Lower lobe of right lung (tissue), 2 donors: ENCODE results near the gene S1PR2. TPM values are rescaled to one million over a fixed set of nuclear protein-coding genes. Genes with fewer than 3 reads are reported as not detected.

ENCODE experiments used
- ATAC-seq, 2 donors: fragments of 200-7000 bp; cut with Tn5 transposase; one replicate each; pipeline ENCODE4 v1.9.1; 2020 to 2022; ENCODE audit warnings: mild to moderate bottlenecking in 2 of 2, moderate library complexity in 2 of 2
- DNase-seq: peaks from one replicate; pipeline ENCODE4 v3.0.0-alpha.2; 2020
- H3K27ac ChIP-seq: fragments of 200-600 bp; one replicate; pipeline ENCODE4 v1.8.0; 2022
- H3K27me3 ChIP-seq: fragments of 200-600 bp; one replicate; pipeline ENCODE4 v1.8.0; 2022; ENCODE audit warnings: low read depth
- H3K36me3 ChIP-seq: fragments of 200-600 bp; one replicate; pipeline ENCODE4 v1.8.0; 2022; ENCODE audit warnings: mild to moderate bottlenecking
- H3K4me1 ChIP-seq: fragments of 200-600 bp; one replicate; pipeline ENCODE4 v1.8.0; 2022
- H3K4me3 ChIP-seq: fragments of 200-600 bp; one replicate; pipeline ENCODE4 v1.8.0; 2022; ENCODE audit warnings: mild to moderate bottlenecking
- H3K9me3 ChIP-seq: fragments of 200-600 bp; one replicate; pipeline ENCODE4 v1.8.0; 2022
- CTCF ChIP-seq: fragments of 200-600 bp; IDR thresholded peaks from one replicate; pipeline ENCODE4 v1.8.0; 2022; ENCODE audit warnings: antibody characterized with exemption, mild to moderate bottlenecking
- intact Hi-C: fragments of 100-400 bp; cut with DNase I; formaldehyde crosslinking; loops from one replicate; pipeline ENCODE4 v1.11.0; 2022
- total RNA-seq: library from RNA; stranded (reverse); fragmentation: NEBNext Ultra II Directional; extraction: Animal tissue kit (Norgen Biotek cat#: 25700); gene quantifications from one replicate; pipeline ENCODE4 v1.2.1, GENCODE V29; 2021
- donor health status: DM: no; HTN: yes; CAD: no; lungs with severe emphysema.

The S1PR2 gene
- total RNA-seq, 1 donor from 2014 or later = 15.4 TPM

GRCh38 chr19:10266706-10267105 is 35.6 kb upstream of the S1PR2 start:
- Histone ChIP-seq H3K4me1 (peaks cover 44% of the 10 kb centered on the region), H3K27me3 (no peaks in the 10 kb centered on the region), H3K4me3 (no peak overlapping the region), H3K9me3 (no peaks in the 10 kb centered on the region), H3K36me3 (no peaks in the 10 kb centered on the region), H3K27ac (peak overlapping the region; percentile 96)
- intact Hi-C loops = no loop called here
- ATAC-seq (no peak), DNase-seq (no peak)
- TF ChIP-seq CTCF = no peak

- Histone ChIP-seq H3K27me3 (no peaks in the 10 kb centered on the region), H3K9me3 (no peaks in the 10 kb centered on the region), H3K27ac (no peak overlapping the region), H3K36me3 (peaks cover 16% of the 10 kb centered on the region), H3K4me1 (peaks cover 22% of the 10 kb centered on the region), H3K4me3 (no peak overlapping the region)
- no peak for TF ChIP-seq CTCF
- DNase-seq (no peak), ATAC-seq (no peak)
- intact Hi-C loops = no loop called here
Measured at GRCh38 chr19:10262771-10263170, 31.6 kb upstream of the S1PR2 start.

GRCh38 chr19:10260141-10260584 is 29.0 kb upstream of the S1PR2 start:
- peak; percentile 90 for DNase-seq

GRCh38 chr19:10259162-10259905 is 28.2 kb upstream of the S1PR2 start:
- intact Hi-C loops = no loop called here
- peak; percentile 78 to 87 for ATAC-seq
- H3K4me3 ChIP-seq = peak overlapping the region; percentile 17
- H3K27me3 ChIP-seq = no peaks in the 10 kb centered on the region
- TF ChIP-seq CTCF = peak; percentile 78
- peaks cover 51% of the 10 kb centered on the region for H3K36me3 ChIP-seq
- H3K27ac ChIP-seq = peak overlapping the region; percentile 79
- DNase-seq = peak; percentile 95
- no peaks in the 10 kb centered on the region for H3K9me3 ChIP-seq
- H3K4me1 ChIP-seq = peaks cover 18% of the 10 kb centered on the region

More at GRCh38 chr19:10260141-10260584, 29.0 kb upstream of the S1PR2 start:
- intact Hi-C loops = no loop called here
- H3K9me3 ChIP-seq = no peaks in the 10 kb centered on the region
- peaks cover 42% of the 10 kb centered on the region for H3K36me3 ChIP-seq
- H3K4me1 ChIP-seq = peaks cover 18% of the 10 kb centered on the region
- ATAC-seq = peak; percentile 90 to 92
- H3K27ac ChIP-seq = peak overlapping the region; percentile 79
- no peak for TF ChIP-seq CTCF
- no peak overlapping the region for H3K4me3 ChIP-seq
- no peaks in the 10 kb centered on the region for H3K27me3 ChIP-seq

- H3K27me3 ChIP-seq = no peaks in the 10 kb centered on the region
- intact Hi-C loops = no loop called here
- no peak for TF ChIP-seq CTCF
- H3K36me3 ChIP-seq = peaks cover 60% of the 10 kb centered on the region
- DNase-seq (no peak), ATAC-seq (no peak)
- no peak overlapping the region for H3K4me3 ChIP-seq
- H3K4me1 ChIP-seq = peaks cover 18% of the 10 kb centered on the region
- no peak overlapping the region for H3K27ac ChIP-seq
- no peaks in the 10 kb centered on the region for H3K9me3 ChIP-seq
Measured at GRCh38 chr19:10258080-10258710, 27.1 kb upstream of the S1PR2 start.
